NCI-H187 (cell line): ENCODE data around the gene BMP3.

Experiments used
- DNase-seq, 2 experiments: peaks; one replicate each; lab custom pipeline; 2025; lab: John Stamatoyannopoulos, UW

BMP3 gene

GRCh38 chr4:81106150-81106549 lies 75.6 kb downstream of the BMP3 start:
- DNase-seq, result no peak
